ENCODE results near the gene UGT1A9. TPM values are rescaled to one million over a fixed set of nuclear protein-coding genes. Genes with fewer than 3 reads are reported as not detected.
"Not testable (repeated sequence)": the region's sequence is repeated elsewhere in the genome, so short reads cannot be mapped to it uniquely, and the experiment has no call there.

Gene UGT1A9
- polyA plus RNA-seq, 1 donor from 2014 or later = not detected

DNA sequence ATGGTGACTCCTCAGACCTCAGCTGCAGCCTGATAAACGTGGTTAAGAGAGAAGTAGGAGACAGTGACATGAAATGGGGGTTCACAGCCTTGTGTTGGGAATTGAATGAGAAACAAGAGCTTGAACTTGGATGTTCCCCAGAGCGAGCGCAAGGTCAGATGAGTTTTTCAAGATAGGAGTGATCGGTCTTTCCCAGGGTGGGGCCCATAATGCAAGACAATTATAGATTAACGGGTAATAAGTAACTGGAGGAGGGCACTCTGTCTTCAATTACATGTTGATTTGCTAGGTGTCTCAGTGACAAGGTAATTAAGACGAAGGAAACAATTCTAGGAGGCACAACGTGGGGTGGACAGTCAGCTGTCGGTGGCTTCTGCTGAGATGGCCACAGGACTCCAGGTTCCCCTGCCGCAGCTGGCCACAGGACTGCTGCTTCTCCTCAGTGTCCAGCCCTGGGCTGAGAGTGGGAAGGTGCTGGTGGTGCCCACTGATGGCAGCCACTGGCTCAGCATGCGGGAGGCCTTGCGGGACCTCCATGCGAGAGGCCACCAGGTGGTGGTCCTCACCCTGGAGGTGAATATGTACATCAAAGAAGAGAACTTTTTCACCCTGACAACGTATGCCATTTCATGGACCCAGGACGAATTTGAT, 41.0 kb downstream of the UGT1A9 start, which contains the start of gene UGT1A5:
Gene UGT1A5 (plus strand): TSS at position 297 of the 651 bp plus-strand sequence. CDS start 85 bp downstream, at position 382.
- no peaks in the 10 kb centered on the region for H3K36me3 Mint-ChIP-seq
- peaks cover 0 to 3% (median 0%) of the 10 kb centered on the region in 3 donors for H3K4me1 Mint-ChIP-seq
- peaks cover 4% of the 10 kb centered on the region for H3K27me3 Mint-ChIP-seq
- H3K4me3 Mint-ChIP-seq = no peak within 1 kb of the TSS
- H3K27ac Mint-ChIP-seq = peak within 1 kb of the TSS in 1 of 3 donors; percentile 62
- H3K9me3 Mint-ChIP-seq = no peaks in the 10 kb centered on the region

DNA sequence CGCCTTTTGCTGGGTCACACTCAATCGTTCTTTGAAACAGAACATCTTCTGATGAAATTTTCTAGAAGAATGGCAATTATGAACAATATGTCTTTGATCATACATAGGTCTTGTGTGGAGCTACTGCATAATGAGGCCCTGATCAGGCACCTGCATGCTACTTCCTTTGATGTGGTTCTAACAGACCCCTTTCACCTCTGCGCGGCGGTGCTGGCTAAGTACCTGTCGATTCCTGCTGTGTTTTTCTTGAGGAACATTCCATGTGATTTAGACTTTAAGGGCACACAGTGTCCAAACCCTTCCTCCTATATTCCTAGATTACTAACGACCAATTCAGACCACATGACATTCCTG, 41.5 kb downstream of the UGT1A9 start:
- no peaks in the 10 kb centered on the region for H3K9me3 Mint-ChIP-seq
- no peaks in the 10 kb centered on the region for H3K36me3 Mint-ChIP-seq
- H3K27ac Mint-ChIP-seq = no peak overlapping the region
- peaks cover 0 to 3% (median 0%) of the 10 kb centered on the region in 3 donors for H3K4me1 Mint-ChIP-seq
- H3K27me3 Mint-ChIP-seq = peaks cover 4% of the 10 kb centered on the region
- H3K4me3 Mint-ChIP-seq = no peak overlapping the region

DNA sequence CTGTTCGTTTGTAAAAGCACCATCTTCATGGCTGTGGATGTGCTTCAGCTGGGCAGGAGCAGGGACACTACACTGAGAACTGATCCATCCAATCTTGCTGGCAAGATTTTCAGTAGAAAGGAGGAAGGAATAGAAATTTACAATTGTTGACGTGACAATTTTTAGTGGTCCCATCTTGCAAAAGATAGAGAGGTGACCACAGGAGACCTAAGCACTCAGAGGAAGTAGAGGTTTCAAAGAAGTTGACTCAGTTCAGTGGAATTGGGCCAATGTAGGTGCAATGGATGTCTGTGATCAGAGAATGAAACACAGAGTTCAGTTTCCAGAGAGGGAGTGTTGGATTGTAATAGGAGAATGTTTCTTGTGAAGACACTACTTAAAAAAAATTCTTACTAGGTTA, 42.4 kb downstream of the UGT1A9 start:
- no peaks in the 10 kb centered on the region for H3K36me3 Mint-ChIP-seq
- peaks cover 4% of the 10 kb centered on the region for H3K27me3 Mint-ChIP-seq
- no peak overlapping the region for H3K4me3 Mint-ChIP-seq
- peaks cover 0 to 3% (median 0%) of the 10 kb centered on the region in 3 donors for H3K4me1 Mint-ChIP-seq
- H3K27ac Mint-ChIP-seq = peak overlapping the region in 1 of 3 donors; percentile 62
- no peaks in the 10 kb centered on the region for H3K9me3 Mint-ChIP-seq

DNA sequence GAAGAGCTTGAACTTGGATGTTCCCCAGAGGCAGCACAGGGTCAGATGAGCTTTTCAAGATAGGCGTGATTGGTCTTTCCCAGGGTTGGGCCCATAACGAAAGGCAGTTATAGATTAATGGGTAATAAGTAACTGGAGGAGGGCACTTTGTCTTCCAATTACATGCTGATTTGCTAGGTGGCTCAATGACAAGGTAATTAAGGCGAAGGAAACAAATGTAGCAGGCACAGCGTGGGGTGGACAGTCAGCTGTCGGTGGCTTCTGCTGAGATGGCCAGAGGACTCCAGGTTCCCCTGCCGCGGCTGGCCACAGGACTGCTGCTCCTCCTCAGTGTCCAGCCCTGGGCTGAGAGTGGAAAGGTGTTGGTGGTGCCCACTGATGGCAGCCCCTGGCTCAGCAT, 46.9 kb downstream of the UGT1A9 start, which contains the start of gene UGT1A4:
Gene UGT1A4 (plus strand): TSS at position 185 of the 400 bp plus-strand sequence. CDS start 85 bp downstream, at position 270.
- Mint-ChIP-seq H3K27me3 (peaks cover 2% of the 10 kb centered on the region), H3K27ac (no peak within 1 kb of the TSS), H3K4me3 (no peak within 1 kb of the TSS), H3K9me3 (peaks cover 0 to 2% (median 0%) of the 10 kb centered on the region in 3 donors), H3K36me3 (no peaks in the 10 kb centered on the region), H3K4me1 (no peaks in the 10 kb centered on the region)

DNA sequence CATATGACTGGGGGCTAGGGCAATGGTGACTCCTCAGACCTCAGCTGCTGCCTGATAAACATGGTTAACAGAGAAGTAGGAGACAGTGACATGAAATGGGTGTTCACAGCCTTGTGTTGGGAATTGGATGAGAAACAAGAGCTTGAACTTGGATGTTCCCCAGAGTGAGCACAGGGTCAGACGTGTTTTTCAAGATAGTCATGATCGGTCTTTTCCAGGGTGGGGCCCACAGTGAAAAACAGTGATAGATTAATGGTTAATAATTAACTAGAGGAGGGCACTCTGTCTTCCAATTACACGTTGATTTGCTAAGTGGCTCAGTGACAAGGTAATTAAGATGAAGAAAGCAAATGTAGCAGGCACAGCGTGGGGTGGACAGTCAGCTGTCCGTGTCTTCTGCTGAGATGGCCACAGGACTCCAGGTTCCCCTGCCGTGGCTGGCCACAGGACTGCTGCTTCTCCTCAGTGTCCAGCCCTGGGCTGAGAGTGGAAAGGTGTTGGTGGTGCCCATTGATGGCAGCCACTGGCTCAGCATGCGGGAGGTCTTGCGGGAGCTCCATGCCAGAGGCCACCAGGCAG, 57.1 kb downstream of the UGT1A9 start, which contains the start of gene UGT1A3:
Gene UGT1A3 (plus strand): TSS at position 320 of the 579 bp plus-strand sequence. CDS start 85 bp downstream, at position 405.
- no peaks in the 10 kb centered on the region for H3K4me1 Mint-ChIP-seq
- peaks cover 2% of the 10 kb centered on the region for H3K36me3 Mint-ChIP-seq
- H3K4me3 Mint-ChIP-seq = no peak within 1 kb of the TSS
- no peak within 1 kb of the TSS for H3K27ac Mint-ChIP-seq
- peaks cover 0 to 6% (median 3%) of the 10 kb centered on the region in 3 donors for H3K9me3 Mint-ChIP-seq
- peaks cover 8% of the 10 kb centered on the region for H3K27me3 Mint-ChIP-seq

DNA sequence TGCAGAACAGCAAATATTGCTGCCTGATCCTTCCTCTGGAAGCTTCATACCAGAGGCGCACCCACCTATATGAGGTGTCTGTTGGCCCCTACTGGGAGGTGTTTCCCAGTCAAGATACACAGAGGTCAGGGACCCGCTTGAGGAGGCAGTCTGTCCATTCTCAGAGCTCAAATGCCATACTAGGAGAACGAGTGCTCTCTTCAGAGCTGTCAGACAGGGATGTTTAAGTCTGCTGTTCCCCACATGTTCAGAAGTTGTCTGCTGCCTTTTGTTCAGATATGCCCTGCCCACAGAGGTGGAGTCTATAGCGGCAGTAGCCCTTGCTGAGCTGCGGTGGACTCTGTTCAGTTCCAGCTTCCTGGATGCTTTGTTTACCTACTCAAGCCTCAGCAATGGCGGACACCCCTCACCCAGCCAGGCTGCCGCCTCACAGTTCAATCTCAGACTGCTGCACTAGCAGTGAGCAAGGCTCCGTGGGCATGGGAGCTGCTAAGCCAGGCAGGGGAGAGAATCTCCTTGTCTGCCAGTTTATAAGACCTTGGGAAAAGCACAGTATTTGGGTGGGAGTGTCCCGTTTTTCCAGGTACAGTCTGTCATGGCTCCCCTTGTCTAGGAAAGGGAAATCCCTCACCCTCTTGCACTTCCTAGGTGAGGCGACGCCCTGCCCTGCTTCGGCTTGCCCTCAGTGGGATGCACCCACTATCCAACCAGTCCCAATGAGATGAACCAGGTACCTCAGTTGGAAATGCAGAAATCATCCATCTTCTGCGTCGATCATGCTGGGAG, 65.4 kb downstream of the UGT1A9 start:
- H3K4me3 Mint-ChIP-seq, H3K36me3 Mint-ChIP-seq, H3K9me3 Mint-ChIP-seq, H3K4me1 Mint-ChIP-seq, H3K27ac Mint-ChIP-seq: not testable (repeated sequence)
- peaks cover 18% of the 10 kb centered on the region for H3K27me3 Mint-ChIP-seq

DNA sequence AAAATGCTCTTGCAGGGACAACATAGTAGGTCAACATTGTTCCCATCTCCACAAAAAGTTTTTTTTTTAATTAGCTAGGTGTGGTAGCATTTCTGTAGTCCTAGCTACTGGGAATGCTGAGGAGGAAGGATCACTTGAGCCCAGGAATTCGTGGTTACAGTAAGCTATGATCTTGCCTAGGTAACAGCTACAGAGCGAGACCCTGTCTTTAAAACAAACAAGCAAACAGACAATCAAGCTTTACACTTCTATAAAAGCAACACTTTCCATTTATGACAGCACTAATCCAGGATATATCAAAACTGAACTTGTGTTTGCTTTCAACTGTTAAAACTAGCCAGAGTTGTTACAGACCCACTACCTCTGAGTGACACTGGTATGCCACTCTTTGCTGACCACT, 69.2 kb downstream of the UGT1A9 start:
- Mint-ChIP-seq H3K27me3 (peaks cover 16% of the 10 kb centered on the region), H3K4me1 (no peaks in the 10 kb centered on the region), H3K9me3 (no peaks in the 10 kb centered on the region), H3K4me3 (no peak overlapping the region), H3K27ac (no peak overlapping the region), H3K36me3 (no peaks in the 10 kb centered on the region)

DNA sequence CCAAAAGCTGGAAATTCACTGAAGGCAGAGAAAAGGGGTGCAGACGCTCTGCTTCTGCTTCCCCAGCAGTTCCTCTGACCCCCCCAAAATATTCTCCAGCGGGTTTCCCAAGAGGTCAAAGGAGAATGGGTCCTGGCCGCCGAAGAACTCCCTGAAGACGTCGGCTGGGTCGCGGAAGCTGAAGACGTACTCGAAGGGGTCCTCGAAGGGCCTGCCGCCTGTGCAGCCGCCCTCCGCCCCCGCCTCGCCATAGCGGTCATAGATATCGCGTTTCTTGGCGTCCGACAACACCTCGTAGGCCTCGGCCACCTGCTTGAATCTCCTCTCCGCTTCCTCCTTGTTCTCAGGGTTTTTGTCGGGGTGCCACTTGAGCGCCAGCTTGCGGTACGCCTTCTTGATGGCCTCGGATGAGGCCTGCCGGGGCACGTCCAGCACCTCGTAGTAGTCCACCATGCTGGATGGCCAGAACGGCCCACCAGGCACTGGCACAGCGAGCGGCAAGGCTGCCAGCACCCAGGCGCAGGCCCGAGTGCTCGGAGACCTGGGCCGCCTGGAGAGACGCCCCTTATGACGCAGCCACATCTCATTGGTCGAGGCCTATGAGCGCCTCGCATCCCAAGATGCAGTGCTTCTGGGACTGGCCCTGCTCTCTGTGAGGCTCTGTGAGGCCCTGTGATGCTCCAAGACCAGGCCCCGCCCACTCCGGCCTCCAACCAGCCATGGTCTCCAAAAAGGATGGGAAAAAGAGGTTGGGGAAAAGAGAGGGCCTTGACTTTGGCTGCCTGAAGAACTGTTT, 72.0 kb downstream of the UGT1A9 start:
- no peaks in the 10 kb centered on the region for H3K36me3 Mint-ChIP-seq
- no peak overlapping the region for H3K4me3 Mint-ChIP-seq
- H3K27me3 Mint-ChIP-seq = peaks cover 24% of the 10 kb centered on the region
- H3K4me1 Mint-ChIP-seq = no peaks in the 10 kb centered on the region
- H3K27ac Mint-ChIP-seq = no peak overlapping the region
- peaks cover 0 to 5% (median 0%) of the 10 kb centered on the region in 3 donors for H3K9me3 Mint-ChIP-seq

DNA sequence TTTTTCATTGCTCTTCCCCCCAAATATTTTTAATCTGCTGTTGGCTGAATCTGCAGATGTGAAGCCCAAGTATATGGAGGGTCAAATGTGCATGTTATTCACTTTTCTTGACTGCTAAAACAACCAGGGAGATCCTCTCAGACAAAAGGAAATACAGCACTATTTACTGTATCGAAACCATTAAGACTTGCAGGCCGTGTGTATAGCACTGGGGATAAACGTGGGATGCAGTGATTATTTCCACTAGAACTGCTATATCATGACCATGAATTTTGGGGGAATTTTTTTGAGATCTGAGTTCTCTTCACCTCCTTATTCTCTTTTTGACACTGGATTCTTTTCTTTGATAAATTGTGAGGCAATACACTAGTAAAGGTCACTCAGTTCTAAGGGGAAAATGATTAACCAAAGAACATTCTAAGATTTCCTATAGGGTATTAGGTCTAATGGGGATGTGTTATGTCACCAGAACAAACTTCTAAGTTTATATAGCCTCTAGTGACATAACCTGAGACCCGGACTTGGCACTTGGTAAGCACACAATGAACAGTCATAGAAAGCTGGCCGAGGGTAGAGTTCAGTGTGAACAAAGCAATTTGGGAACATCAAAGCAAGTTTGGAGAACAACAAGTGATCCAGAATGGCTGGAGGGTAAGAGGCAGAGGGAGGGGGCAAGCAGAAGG, 73.5 kb downstream of the UGT1A9 start:
- H3K27ac Mint-ChIP-seq = no peak overlapping the region
- H3K36me3 Mint-ChIP-seq = no peaks in the 10 kb centered on the region
- H3K9me3 Mint-ChIP-seq = peaks cover 4 to 10% (median 6%) of the 10 kb centered on the region in 3 donors
- H3K27me3 Mint-ChIP-seq = peaks cover 20% of the 10 kb centered on the region
- no peak overlapping the region for H3K4me3 Mint-ChIP-seq
- H3K4me1 Mint-ChIP-seq = no peaks in the 10 kb centered on the region

DNA sequence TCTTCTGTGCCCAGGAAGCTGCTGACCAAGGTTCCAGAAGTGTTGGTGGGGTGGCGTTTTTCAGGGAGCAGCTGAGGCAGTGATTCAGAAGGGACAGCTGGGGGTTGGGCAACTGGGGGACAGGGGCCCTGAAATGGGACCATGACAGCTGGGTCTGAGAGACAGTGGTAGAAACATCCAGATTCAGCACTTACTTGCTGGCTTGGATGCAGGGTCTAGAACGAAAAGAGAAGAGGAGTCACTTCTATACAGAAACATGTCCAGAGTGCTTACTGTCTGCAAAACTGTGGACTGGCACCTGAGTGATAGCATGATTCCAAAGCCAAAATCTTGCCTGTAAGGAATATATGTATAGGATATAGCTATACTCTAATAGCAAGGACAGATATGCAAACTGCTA, 74.1 kb downstream of the UGT1A9 start:
- not testable (repeated sequence) for H3K4me1 Mint-ChIP-seq, H3K4me3 Mint-ChIP-seq, H3K27ac Mint-ChIP-seq, H3K36me3 Mint-ChIP-seq
- peaks cover 5 to 13% (median 7%) of the 10 kb centered on the region in 3 donors for H3K9me3 Mint-ChIP-seq
- peaks cover 19% of the 10 kb centered on the region for H3K27me3 Mint-ChIP-seq

DNA sequence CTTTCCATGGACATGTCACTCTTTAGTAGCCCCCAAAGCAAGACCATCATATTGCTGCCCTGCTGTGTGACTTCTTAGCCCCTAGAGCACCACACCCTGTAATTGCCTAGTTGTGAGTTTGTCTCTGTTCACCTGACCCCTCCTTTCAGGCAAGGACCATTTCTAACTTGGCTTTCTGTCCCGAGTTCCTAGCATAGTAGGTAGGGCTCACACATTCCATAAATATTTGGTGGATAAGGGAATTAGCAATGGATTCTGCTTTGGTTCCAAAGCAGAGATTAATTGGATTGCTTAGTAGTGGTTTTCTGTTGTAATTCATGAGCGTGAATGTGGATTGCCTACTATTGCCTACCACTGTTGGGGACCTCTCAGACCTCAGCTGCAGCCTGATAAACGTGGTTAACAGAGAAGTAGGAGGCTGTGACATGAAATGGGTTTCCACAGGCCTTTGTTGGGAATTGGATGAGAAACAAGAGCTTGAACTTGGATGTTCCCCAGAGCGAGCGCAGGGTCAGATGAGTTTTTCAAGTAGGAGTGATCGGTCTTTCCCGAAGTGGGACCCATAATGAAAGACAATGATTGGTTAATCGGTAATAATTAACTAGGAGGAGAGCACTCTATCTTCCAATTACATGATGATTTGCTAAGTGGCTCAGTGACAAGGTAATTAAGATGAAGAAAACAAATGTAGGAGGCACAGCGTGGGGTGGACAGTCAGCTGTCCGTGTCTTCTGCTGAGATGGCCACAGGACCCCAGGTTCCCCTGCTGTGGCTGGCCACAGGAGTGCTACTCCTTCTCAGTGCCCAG, 75.0 kb downstream of the UGT1A9 start:
- no peaks in the 10 kb centered on the region for H3K4me1 Mint-ChIP-seq
- H3K9me3 Mint-ChIP-seq = peaks cover 7 to 18% (median 15%) of the 10 kb centered on the region in 3 donors
- peaks cover 19% of the 10 kb centered on the region for H3K27me3 Mint-ChIP-seq
- H3K4me3 Mint-ChIP-seq = no peak overlapping the region
- no peak overlapping the region for H3K27ac Mint-ChIP-seq
- H3K36me3 Mint-ChIP-seq = no peaks in the 10 kb centered on the region

DNA sequence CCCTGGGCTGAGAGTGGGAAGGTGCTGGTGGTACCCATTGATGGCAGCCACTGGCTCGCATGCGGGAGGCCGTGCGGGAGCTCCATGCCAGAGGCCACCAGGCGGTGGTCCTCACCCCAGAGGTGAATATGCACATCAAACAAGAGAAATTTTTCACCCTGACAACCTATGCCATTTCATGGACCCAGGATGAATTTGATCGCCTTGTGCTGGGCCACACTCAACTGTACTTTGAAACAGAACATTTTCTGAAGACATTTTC, 75.5 kb downstream of the UGT1A9 start:
- no peak overlapping the region for H3K4me3 Mint-ChIP-seq
- no peak overlapping the region for H3K27ac Mint-ChIP-seq
- H3K27me3 Mint-ChIP-seq = peaks cover 19% of the 10 kb centered on the region
- no peaks in the 10 kb centered on the region for H3K4me1 Mint-ChIP-seq
- no peaks in the 10 kb centered on the region for H3K36me3 Mint-ChIP-seq
- peaks cover 7 to 21% (median 16%) of the 10 kb centered on the region in 3 donors for H3K9me3 Mint-ChIP-seq

DNA sequence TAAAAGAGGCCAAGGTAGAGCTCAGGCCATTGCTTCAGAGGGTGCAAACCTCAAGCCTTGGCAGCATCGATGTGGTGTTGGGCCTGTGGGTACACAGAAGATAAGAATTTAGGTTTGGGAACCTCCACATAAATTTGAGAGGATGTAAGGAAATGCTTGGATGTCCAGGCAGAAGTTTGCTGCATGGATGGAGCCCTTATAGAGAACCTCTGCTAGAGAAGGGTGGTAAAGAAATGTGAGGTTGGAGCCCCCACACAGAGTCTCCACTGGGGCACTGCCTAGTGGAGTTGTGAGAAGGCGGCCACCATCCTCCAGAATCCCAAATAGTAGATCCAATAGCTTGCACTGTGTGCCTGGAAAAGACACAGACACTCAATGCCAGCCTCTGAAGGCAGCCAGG, 79.0 kb downstream of the UGT1A9 start:
- peaks cover 9 to 22% (median 16%) of the 10 kb centered on the region in 3 donors for H3K9me3 Mint-ChIP-seq
- H3K4me1 Mint-ChIP-seq, H3K27ac Mint-ChIP-seq, H3K4me3 Mint-ChIP-seq, H3K36me3 Mint-ChIP-seq: not testable (repeated sequence)
- H3K27me3 Mint-ChIP-seq = peaks cover 16% of the 10 kb centered on the region
